ENCODE measurements around the gene LIMS1. TPM values are rescaled to one million over a fixed set of nuclear protein-coding genes. Genes with fewer than 3 reads are reported as not detected.

The LIMS1 gene
- polyA plus RNA-seq, 1 donor (not counting 4 experiments of a cell fraction or from before 2014, with no cell fraction given) = 62.5 TPM

DNA sequence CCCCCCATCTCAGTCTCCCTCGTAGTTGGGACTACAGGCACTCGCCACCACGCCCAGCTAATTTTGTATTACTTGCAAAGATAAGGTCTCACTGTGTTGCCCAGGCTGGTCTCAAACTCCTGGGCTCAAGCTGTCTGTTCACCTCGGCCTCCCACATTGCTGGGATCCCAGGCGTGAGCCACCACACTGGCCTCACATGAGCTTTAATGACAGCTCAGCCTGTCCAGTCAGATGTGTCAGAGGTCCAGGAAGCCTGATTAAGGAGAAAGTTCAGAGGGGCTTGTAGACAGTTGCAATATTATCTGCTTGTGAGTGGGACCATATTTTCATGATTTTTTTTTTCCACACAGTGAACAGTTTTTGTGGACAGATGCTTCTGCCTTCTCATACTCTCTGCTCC, 82.0 kb downstream of the LIMS1 start:
- H3K36me3 ChIP-seq (ENCODE audit: control insufficient read depth in 2 of 2, extremely low read depth in 1 of 2, insufficient read depth in 2 of 2, low read length in 2 of 2) = no peaks in the 10 kb centered on the region
- DNase-seq (ENCODE audit: low read depth, low spot score) = no peak
- peak overlapping the region; percentile 7 for H3K27ac ChIP-seq (ENCODE audit: control insufficient read depth, insufficient read depth, low read length)
- peaks cover 63% of the 10 kb centered on the region for H3K79me2 ChIP-seq (ENCODE audit: control insufficient read depth, insufficient read depth, low read length)
- peaks cover 90% of the 10 kb centered on the region for H3K4me1 ChIP-seq (ENCODE audit: control insufficient read depth, extremely low read depth, insufficient read depth, low read length)
- no peaks in the 10 kb centered on the region for H3K9me3 ChIP-seq (ENCODE audit: control insufficient read depth, low read depth, low read length)
- H4K20me1 ChIP-seq (ENCODE audit: control insufficient read depth, extremely low read depth, insufficient read depth, low read length) = no peaks in the 10 kb centered on the region
- H3K9ac ChIP-seq (ENCODE audit: control insufficient read depth, extremely low read depth, insufficient read depth, low read length) = no peak overlapping the region
- dilution Hi-C loops (cut with MboI; ENCODE audit: extremely low pct_ligation_motif_present, low sequenced_read_pairs) = no loop called here
- H3K27me3 ChIP-seq (ENCODE audit: control insufficient read depth, extremely low read depth, insufficient read depth, low read length) = no peaks in the 10 kb centered on the region
- H2AFZ ChIP-seq (ENCODE audit: control insufficient read depth, low read length) = no peak overlapping the region
- H3K4me3 ChIP-seq (ENCODE audit: control insufficient read depth in 2 of 3, extremely low read depth in 1 of 3, insufficient read depth in 2 of 3, low read depth in 1 of 3, low read length in 3 of 3) = peak overlapping the region in 1 of 3 experiments; percentile 2
- no peak for TF ChIP-seq EZH2 (IDR thresholded peaks at IDR 0.05; ENCODE audit: low read length)
- TF ChIP-seq, protein P1, sequence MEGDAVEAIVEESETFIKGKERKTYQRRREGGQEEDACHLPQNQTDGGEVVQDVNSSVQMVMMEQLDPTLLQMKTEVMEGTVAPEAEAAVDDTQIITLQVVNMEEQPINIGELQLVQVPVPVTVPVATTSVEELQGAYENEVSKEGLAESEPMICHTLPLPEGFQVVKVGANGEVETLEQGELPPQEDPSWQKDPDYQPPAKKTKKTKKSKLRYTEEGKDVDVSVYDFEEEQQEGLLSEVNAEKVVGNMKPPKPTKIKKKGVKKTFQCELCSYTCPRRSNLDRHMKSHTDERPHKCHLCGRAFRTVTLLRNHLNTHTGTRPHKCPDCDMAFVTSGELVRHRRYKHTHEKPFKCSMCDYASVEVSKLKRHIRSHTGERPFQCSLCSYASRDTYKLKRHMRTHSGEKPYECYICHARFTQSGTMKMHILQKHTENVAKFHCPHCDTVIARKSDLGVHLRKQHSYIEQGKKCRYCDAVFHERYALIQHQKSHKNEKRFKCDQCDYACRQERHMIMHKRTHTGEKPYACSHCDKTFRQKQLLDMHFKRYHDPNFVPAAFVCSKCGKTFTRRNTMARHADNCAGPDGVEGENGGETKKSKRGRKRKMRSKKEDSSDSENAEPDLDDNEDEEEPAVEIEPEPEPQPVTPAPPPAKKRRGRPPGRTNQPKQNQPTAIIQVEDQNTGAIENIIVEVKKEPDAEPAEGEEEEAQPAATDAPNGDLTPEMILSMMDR (optimal IDR thresholded peaks at IDR 0.05 in 1 of 3, IDR thresholded peaks at IDR 0.05 in 1 of 3, conservative IDR thresholded peaks at IDR 0.05 in 1 of 3; ENCODE audit: extremely low read depth in 1 of 3, insufficient read depth in 2 of 3, low read length in 3 of 3) = no peak
- no peaks in the 10 kb centered on the region for H3K9me1 ChIP-seq (ENCODE audit: control insufficient read depth, extremely low read depth, insufficient read depth, low read length)
- FAIRE-seq = no peak
- peak overlapping the region; percentile 14 for H3K4me2 ChIP-seq (ENCODE audit: control insufficient read depth, extremely low read depth, insufficient read depth, low read depth, low read length)

DNA sequence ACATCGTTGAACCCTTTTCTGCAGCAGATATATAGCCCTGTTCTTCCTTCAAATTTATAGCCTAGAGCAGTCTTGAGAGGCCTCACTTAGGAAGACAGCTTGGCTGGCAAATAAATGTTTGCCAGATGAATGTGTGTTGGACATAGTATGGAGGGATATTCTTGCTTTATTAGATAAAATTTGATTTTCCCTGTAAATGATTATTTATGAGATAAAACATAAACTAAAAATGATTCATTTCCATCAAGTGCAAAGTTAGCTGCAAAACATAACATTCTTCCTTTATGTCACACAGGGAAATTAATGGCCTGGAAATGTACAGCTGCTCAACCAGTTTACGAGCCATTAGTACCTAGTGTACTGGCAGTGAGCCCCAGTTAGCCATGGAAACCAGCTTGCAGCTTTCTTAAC, 82.5 kb downstream of the LIMS1 start:
- no peaks in the 10 kb centered on the region for H3K9me1 ChIP-seq (ENCODE audit: control insufficient read depth, extremely low read depth, insufficient read depth, low read length)
- dilution Hi-C loops (cut with MboI; ENCODE audit: extremely low pct_ligation_motif_present, low sequenced_read_pairs) = no loop called here
- DNase-seq (ENCODE audit: low read depth, low spot score) (no peak), FAIRE-seq (peak; percentile 67)
- H3K9ac ChIP-seq (ENCODE audit: control insufficient read depth, extremely low read depth, insufficient read depth, low read length) = no peak overlapping the region
- H3K27me3 ChIP-seq (ENCODE audit: control insufficient read depth, extremely low read depth, insufficient read depth, low read length) = no peaks in the 10 kb centered on the region
- H3K79me2 ChIP-seq (ENCODE audit: control insufficient read depth, insufficient read depth, low read length) = peaks cover 65% of the 10 kb centered on the region
- no peaks in the 10 kb centered on the region for H4K20me1 ChIP-seq (ENCODE audit: control insufficient read depth, extremely low read depth, insufficient read depth, low read length)
- no peak for TF ChIP-seq EZH2 (IDR thresholded peaks at IDR 0.05; ENCODE audit: low read length)
- TF ChIP-seq, protein P1 (optimal IDR thresholded peaks at IDR 0.05 in 1 of 3, IDR thresholded peaks at IDR 0.05 in 1 of 3, conservative IDR thresholded peaks at IDR 0.05 in 1 of 3; ENCODE audit: extremely low read depth in 1 of 3, insufficient read depth in 2 of 3, low read length in 3 of 3) = no peak
- no peak overlapping the region for H2AFZ ChIP-seq (ENCODE audit: control insufficient read depth, low read length)
- peaks cover 94% of the 10 kb centered on the region for H3K4me1 ChIP-seq (ENCODE audit: control insufficient read depth, extremely low read depth, insufficient read depth, low read length)
- no peaks in the 10 kb centered on the region for H3K36me3 ChIP-seq (ENCODE audit: control insufficient read depth in 2 of 2, extremely low read depth in 1 of 2, insufficient read depth in 2 of 2, low read length in 2 of 2)
- peak overlapping the region in 1 of 3 experiments; percentile 2 for H3K4me3 ChIP-seq (ENCODE audit: control insufficient read depth in 2 of 3, extremely low read depth in 1 of 3, insufficient read depth in 2 of 3, low read depth in 1 of 3, low read length in 3 of 3)
- peak overlapping the region; percentile 7 for H3K27ac ChIP-seq (ENCODE audit: control insufficient read depth, insufficient read depth, low read length)
- H3K4me2 ChIP-seq (ENCODE audit: control insufficient read depth, extremely low read depth, insufficient read depth, low read depth, low read length) = peak overlapping the region; percentile 14
- no peaks in the 10 kb centered on the region for H3K9me3 ChIP-seq (ENCODE audit: control insufficient read depth, low read depth, low read length)
